GM19193 (cell line): ENCODE results near the gene TMSB4X.
A peak's percentile ranks its signal among the peaks of the same experiment; 100 is the strongest.

Experiments used
- POLR2A ChIP-seq: IDR thresholded peaks from 4 replicates; pipeline ENCODE4 v1.6.1; 2011; ENCODE audit not compliant: insufficient read depth, insufficient read length; ENCODE audit errors: extremely low read depth

TMSB4X gene

GRCh38 chrX:12971282-12972003 is 3.5 kb upstream of the TMSB4X start:
- peak; percentile 61 for TF ChIP-seq POLR2A

- TF ChIP-seq POLR2A: no peak
These were observed 2.7 kb upstream of the TMSB4X start for GRCh38 chrX:12972243-12972642.

GRCh38 chrX:12972878-12973560 is 1.9 kb upstream of the TMSB4X start:
- TF ChIP-seq POLR2A: no peak

GRCh38 chrX:12973561-12974304 is 1.2 kb upstream of the TMSB4X start:
- TF ChIP-seq POLR2A: peak; percentile 60

- TF ChIP-seq POLR2A: no peak
These were observed 560 bp upstream of the TMSB4X start for GRCh38 chrX:12974305-12974795.

- no peak for TF ChIP-seq POLR2A
These were observed 708 bp downstream of the TMSB4X start for GRCh38 chrX:12975670-12975965.

- peak; percentile 31 for TF ChIP-seq POLR2A
These were observed 1.2 kb downstream of the TMSB4X start for GRCh38 chrX:12975991-12976558.

GRCh38 chrX:12977761-12978204 is 2.9 kb downstream of the TMSB4X start:
- no peak for TF ChIP-seq POLR2A

GRCh38 chrX:12978205-12979025 is 3.5 kb downstream of the TMSB4X start:
- peak; percentile 89 for TF ChIP-seq POLR2A

GRCh38 chrX:12979026-12979607 is 4.2 kb downstream of the TMSB4X start:
- no peak for TF ChIP-seq POLR2A

GRCh38 chrX:12979616-12980015 is 4.7 kb downstream of the TMSB4X start:
- TF ChIP-seq POLR2A: no peak

GRCh38 chrX:12981880-12982279 is 7.0 kb downstream of the TMSB4X start:
- TF ChIP-seq POLR2A: no peak

GRCh38 chrX:12984603-12985319 is 9.9 kb downstream of the TMSB4X start:
- no peak for TF ChIP-seq POLR2A
